DMS 273 (cell line): ENCODE measurements around the gene C19orf12.
A peak's percentile ranks its signal among the peaks of the same experiment; 100 is the strongest.
"Not testable (repeated sequence)": the region's sequence is repeated elsewhere in the genome, so short reads cannot be mapped to it uniquely, and the experiment has no call there.

Experiments
- DNase-seq: peaks from one replicate; lab custom pipeline; 2025; ENCODE audit not compliant: unreplicated experiment; lab: John Stamatoyannopoulos, UW

The C19orf12 gene

GRCh38 chr19:29677001-29677817, 37.9 kb downstream of the C19orf12 start:
- peak; percentile 16 for DNase-seq

- no peak for DNase-seq
Measured at GRCh38 chr19:29676586-29676985, 38.5 kb downstream of the C19orf12 start.

- no peak for DNase-seq
Measured at GRCh38 chr19:29675650-29676186, 39.3 kb downstream of the C19orf12 start.

- no peak for DNase-seq
Measured at GRCh38 chr19:29675120-29675649, 39.9 kb downstream of the C19orf12 start.

GRCh38 chr19:29674374-29675119, 40.5 kb downstream of the C19orf12 start:
- DNase-seq, result no peak

GRCh38 chr19:29673451-29674371, 41.4 kb downstream of the C19orf12 start:
- DNase-seq, result no peak

GRCh38 chr19:29672933-29673336, 42.1 kb downstream of the C19orf12 start:
- DNase-seq, result no peak

- no peak for DNase-seq
Measured at GRCh38 chr19:29672319-29672932, 42.6 kb downstream of the C19orf12 start.

- peak; percentile 30 for DNase-seq
Measured at GRCh38 chr19:29671393-29672160, 43.5 kb downstream of the C19orf12 start.

GRCh38 chr19:29671026-29671392, 44.1 kb downstream of the C19orf12 start:
- DNase-seq, result not testable (repeated sequence)

- DNase-seq, result no peak
Measured at GRCh38 chr19:29670255-29670654, 44.8 kb downstream of the C19orf12 start.

- DNase-seq, result no peak
Measured at GRCh38 chr19:29668746-29669609, 46.1 kb downstream of the C19orf12 start.

GRCh38 chr19:29667901-29668341, 47.1 kb downstream of the C19orf12 start:
- DNase-seq, result peak; percentile 52

- DNase-seq, result no peak
Measured at GRCh38 chr19:29667387-29667783, 47.7 kb downstream of the C19orf12 start.

- peak; percentile 36 for DNase-seq
Measured at GRCh38 chr19:29666578-29667386, 48.3 kb downstream of the C19orf12 start.

GRCh38 chr19:29665826-29666577, 49.1 kb downstream of the C19orf12 start:
- DNase-seq, result no peak
